22Rv1 (cell line): ENCODE measurements around the gene ARPC4.

Experiments
- ZFX ChIP-seq: fragments of 450-650 bp; IDR thresholded peaks from 2 replicates; pipeline ENCODE4 v1.6.1; 2017; ENCODE audit warnings: antibody characterized with exemption, borderline replicate concordance
- TF ChIP-seq, protein P1 (sequence below): fragments of 450-650 bp; IDR thresholded peaks from 2 replicates; pipeline ENCODE4 v1.5.1; 2017; ENCODE audit warnings: mild to moderate bottlenecking

DNA sequence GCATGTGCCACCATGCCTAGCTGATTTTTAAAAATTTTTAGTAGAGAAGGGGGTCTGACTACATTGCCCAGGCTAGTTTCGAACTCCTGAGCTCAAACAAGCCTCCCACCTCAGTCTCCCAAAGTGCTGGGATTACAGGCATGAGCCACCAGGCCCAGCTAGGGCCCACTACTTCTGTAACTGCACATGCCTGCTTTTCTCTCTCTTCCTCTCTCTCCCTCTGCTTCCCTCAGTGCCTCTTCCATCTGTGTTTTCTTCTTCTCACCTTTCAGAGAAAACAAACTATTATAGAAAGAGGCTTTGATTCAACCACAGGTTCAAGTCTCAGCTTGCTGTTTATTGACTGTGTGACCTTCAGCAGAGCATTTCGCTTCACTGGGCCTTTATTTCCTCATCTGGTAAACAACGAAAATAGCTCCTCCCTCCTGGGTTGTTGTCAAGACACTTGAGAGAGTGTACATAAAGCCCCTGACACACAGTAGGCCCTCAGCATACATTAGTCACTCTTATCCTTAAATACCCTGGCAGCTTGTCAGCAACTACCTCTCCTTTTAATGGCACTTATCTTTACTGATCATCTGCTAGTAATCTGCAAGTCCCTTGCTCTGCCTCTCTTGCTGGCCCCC, 10.8 kb upstream of the ARPC4 start:
- TF ChIP-seq, protein P1, sequence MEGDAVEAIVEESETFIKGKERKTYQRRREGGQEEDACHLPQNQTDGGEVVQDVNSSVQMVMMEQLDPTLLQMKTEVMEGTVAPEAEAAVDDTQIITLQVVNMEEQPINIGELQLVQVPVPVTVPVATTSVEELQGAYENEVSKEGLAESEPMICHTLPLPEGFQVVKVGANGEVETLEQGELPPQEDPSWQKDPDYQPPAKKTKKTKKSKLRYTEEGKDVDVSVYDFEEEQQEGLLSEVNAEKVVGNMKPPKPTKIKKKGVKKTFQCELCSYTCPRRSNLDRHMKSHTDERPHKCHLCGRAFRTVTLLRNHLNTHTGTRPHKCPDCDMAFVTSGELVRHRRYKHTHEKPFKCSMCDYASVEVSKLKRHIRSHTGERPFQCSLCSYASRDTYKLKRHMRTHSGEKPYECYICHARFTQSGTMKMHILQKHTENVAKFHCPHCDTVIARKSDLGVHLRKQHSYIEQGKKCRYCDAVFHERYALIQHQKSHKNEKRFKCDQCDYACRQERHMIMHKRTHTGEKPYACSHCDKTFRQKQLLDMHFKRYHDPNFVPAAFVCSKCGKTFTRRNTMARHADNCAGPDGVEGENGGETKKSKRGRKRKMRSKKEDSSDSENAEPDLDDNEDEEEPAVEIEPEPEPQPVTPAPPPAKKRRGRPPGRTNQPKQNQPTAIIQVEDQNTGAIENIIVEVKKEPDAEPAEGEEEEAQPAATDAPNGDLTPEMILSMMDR, result no peak
- TF ChIP-seq ZFX, result no peak
